Peyer's patch (tissue), 4 donors: ENCODE data around the gene LOXL3.

Source experiments
- POLR2A ChIP-seq, 2 donors: fragments of 450-650 bp; IDR thresholded peaks; one replicate each; pipeline ENCODE4 v1.5.1; 2017; ENCODE audit warnings: antibody characterized with exemption in 2 of 2, mild to moderate bottlenecking in 2 of 2, moderate library complexity in 2 of 2
- TF ChIP-seq, protein P1 (sequence below), 6 experiments: fragments of 450-650 bp in 4 of 6; fragments of 200-600 bp in 2 of 6; sonication (generic) in 1 of 6; IDR thresholded peaks; one replicate each; pipeline ENCODE4 v1.5.1; 2017 to 2019; ENCODE audit warnings: antibody characterized with exemption in 6 of 6, mild to moderate bottlenecking in 3 of 6, moderate library complexity in 1 of 6

DNA sequence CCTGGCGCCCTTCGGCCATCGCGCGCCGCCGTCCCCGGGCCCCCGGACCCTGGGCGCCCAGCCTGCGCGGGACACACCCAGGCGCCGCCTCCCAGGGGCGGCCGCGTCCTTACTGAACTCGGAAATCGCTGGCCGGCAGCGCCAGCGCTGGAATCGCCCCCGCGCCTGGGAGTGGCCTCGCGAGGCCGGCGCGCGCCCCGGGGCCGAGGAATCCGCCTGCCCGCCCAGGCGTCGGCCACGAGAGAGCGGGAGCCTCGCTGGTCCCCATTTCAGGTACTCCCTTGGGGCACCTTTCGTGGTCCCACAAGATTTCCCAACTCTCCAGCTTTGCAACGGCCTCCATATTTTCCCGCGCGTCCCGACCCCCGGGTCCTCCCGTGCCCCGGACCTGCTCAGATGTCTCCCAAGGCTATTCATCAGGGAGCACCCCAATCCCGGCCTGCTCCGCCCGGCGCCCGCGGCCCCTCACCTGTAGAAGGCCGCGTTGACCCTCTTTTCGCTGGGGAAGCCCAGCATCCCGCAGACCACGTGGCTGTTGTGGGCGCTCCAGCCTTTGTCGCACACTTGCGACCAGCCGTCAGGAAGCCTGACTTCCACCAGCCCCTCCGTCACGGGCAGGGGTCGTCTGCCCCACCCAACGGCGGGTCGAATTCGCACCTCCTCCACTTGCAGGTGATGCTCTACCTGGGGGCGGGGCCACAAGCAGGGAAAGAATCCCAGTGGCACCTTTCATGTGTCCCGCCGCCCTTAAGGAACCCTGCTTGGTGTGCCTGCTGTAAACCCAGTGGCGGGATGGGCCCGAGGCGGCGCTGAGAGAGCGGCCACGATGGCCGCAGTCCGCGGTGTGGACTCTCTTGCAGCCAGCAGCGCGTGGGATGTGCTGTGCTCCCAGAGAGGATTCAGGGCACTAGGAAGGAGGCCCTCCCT is 4.6 kb downstream of the LOXL3 start:
- TF ChIP-seq, protein P1, sequence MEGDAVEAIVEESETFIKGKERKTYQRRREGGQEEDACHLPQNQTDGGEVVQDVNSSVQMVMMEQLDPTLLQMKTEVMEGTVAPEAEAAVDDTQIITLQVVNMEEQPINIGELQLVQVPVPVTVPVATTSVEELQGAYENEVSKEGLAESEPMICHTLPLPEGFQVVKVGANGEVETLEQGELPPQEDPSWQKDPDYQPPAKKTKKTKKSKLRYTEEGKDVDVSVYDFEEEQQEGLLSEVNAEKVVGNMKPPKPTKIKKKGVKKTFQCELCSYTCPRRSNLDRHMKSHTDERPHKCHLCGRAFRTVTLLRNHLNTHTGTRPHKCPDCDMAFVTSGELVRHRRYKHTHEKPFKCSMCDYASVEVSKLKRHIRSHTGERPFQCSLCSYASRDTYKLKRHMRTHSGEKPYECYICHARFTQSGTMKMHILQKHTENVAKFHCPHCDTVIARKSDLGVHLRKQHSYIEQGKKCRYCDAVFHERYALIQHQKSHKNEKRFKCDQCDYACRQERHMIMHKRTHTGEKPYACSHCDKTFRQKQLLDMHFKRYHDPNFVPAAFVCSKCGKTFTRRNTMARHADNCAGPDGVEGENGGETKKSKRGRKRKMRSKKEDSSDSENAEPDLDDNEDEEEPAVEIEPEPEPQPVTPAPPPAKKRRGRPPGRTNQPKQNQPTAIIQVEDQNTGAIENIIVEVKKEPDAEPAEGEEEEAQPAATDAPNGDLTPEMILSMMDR (IDR thresholded peaks at IDR 0.05), result no peak
- TF ChIP-seq POLR2A (IDR thresholded peaks at IDR 0.05), result no peak
